Activated CD4-positive, alpha-beta T cell treated with anti-CD3 and anti-CD28 coated beads, Interleukin-2, amount 50 U/mL, for 1 hour (primary cell): Measurements from ENCODE around the gene SLC6A20.

Experiments
- DNase-seq: peaks from one replicate; pipeline ENCODE4 v3.0.0-alpha.2; 2020

SLC6A20 gene

GRCh38 chr3:45795882-45796765 is at the start of gene SLC6A20:
Gene SLC6A20 (minus strand): TSS chr3:45796536. CDS start chr3:45796419, 117 bp downstream.
- no peak for DNase-seq

GRCh38 chr3:45844616-45845015 is 48.3 kb upstream of the SLC6A20 start:
- DNase-seq: no peak

- no peak for DNase-seq
These were observed 46.7 kb upstream of the SLC6A20 start for GRCh38 chr3:45842851-45843625.

GRCh38 chr3:45841757-45842491 is 45.6 kb upstream of the SLC6A20 start, which contains the start of gene LZTFL1:
Gene LZTFL1 (minus strand): TSS chr3:45842119. CDS start chr3:45841991, 128 bp downstream.
- peak; percentile 84 for DNase-seq

GRCh38 chr3:45841420-45841756 is 45.1 kb upstream of the SLC6A20 start:
- DNase-seq: no peak

GRCh38 chr3:45838466-45838865 is 42.1 kb upstream of the SLC6A20 start:
- no peak for DNase-seq

GRCh38 chr3:45832699-45833098 is 36.4 kb upstream of the SLC6A20 start:
- DNase-seq: no peak

- DNase-seq: no peak
These were observed 33.8 kb upstream of the SLC6A20 start for GRCh38 chr3:45830121-45830520.

GRCh38 chr3:45826908-45827307 is 30.6 kb upstream of the SLC6A20 start:
- DNase-seq: no peak

GRCh38 chr3:45826321-45826720 is 30.0 kb upstream of the SLC6A20 start:
- no peak for DNase-seq

- DNase-seq: no peak
These were observed 24.8 kb upstream of the SLC6A20 start for GRCh38 chr3:45821127-45821526.

- no peak for DNase-seq
These were observed 23.2 kb upstream of the SLC6A20 start for GRCh38 chr3:45819543-45819942.

GRCh38 chr3:45817831-45818522 is 21.6 kb upstream of the SLC6A20 start:
- DNase-seq: no peak

GRCh38 chr3:45816544-45816943 is 20.2 kb upstream of the SLC6A20 start:
- DNase-seq: no peak

- DNase-seq: no peak
These were observed 18.0 kb upstream of the SLC6A20 start for GRCh38 chr3:45814322-45814721.

GRCh38 chr3:45807681-45808540 is 11.6 kb upstream of the SLC6A20 start:
- no peak for DNase-seq

- DNase-seq: no peak
These were observed 10.8 kb upstream of the SLC6A20 start for GRCh38 chr3:45807133-45807532.

- no peak for DNase-seq
These were observed 9.7 kb upstream of the SLC6A20 start for GRCh38 chr3:45806072-45806471.

GRCh38 chr3:45803252-45803935 is 7.1 kb upstream of the SLC6A20 start:
- no peak for DNase-seq

GRCh38 chr3:45802146-45802545 is 5.8 kb upstream of the SLC6A20 start:
- DNase-seq: no peak

- DNase-seq: no peak
These were observed 4.3 kb upstream of the SLC6A20 start for GRCh38 chr3:45800611-45801010.
